GM12878 (cell line): Measurements from ENCODE around the gene SLC17A2. TPM values are rescaled to one million over a fixed set of nuclear protein-coding genes. Genes with fewer than 3 reads are reported as not detected.

Experiments
- BRCA1 ChIP-seq: IDR thresholded peaks from 2 replicates; pipeline ENCODE4 v1.6.1; 2011; ENCODE audit warnings: low read depth, low read length, improper control_type of control experiment
- CREB1 ChIP-seq: IDR thresholded peaks from 2 replicates; pipeline ENCODE4 v1.6.1; 2012; ENCODE audit warnings: low read depth, mild to moderate bottlenecking, inconsistent platforms
- EED ChIP-seq: sonication (generic); IDR thresholded peaks from 2 replicates; pipeline ENCODE4 v1.6.1; 2016; ENCODE audit warnings: antibody characterized with exemption, low read depth
- FOXM1 ChIP-seq: IDR thresholded peaks from 2 replicates; pipeline ENCODE4 v1.6.1; 2012; ENCODE audit warnings: low read depth, mild to moderate bottlenecking, inconsistent platforms, low read length, moderate library complexity
- MYB ChIP-seq: fragments of 150-350 bp; IDR thresholded peaks from 2 replicates; pipeline ENCODE4 v1.6.1; 2014; ENCODE audit warnings: mild to moderate bottlenecking, low read depth, low read length, borderline replicate concordance
- NFYB ChIP-seq: IDR thresholded peaks from 2 replicates; pipeline ENCODE4 v1.6.1; 2011; ENCODE audit warnings: low read depth, mild to moderate bottlenecking, low read length, improper control_type of control experiment, moderate library complexity; ENCODE audit not compliant: insufficient read depth
- PML ChIP-seq: IDR thresholded peaks from 2 replicates; pipeline ENCODE4 v1.6.1; 2012; ENCODE audit warnings: low read length, inconsistent platforms
- POLR2AphosphoS5 ChIP-seq: IDR thresholded peaks from 2 replicates; pipeline ENCODE4 v1.6.1; 2011; ENCODE audit warnings: mild to moderate bottlenecking, low read length, inconsistent platforms
- RUNX3 ChIP-seq: IDR thresholded peaks from 2 replicates; pipeline ENCODE4 v1.6.1; 2012; ENCODE audit warnings: low read length, inconsistent platforms
- SMAD5 ChIP-seq: IDR thresholded peaks from 2 replicates; pipeline ENCODE4 v1.6.1; 2016; ENCODE audit warnings: antibody characterized with exemption, low read depth
- STAT1 ChIP-seq: fragments of 450-650 bp; conservative IDR thresholded peaks from 2 replicates; pipeline ENCODE4 v1.6.1; 2014; ENCODE audit warnings: antibody characterized with exemption, mild to moderate bottlenecking
- TAF1 ChIP-seq: IDR thresholded peaks from 2 replicates; pipeline ENCODE4 v1.6.1; 2011; ENCODE audit warnings: mild to moderate bottlenecking, low read depth, low read length, borderline replicate concordance
- ZNF207 ChIP-seq: fragments of 450-650 bp; IDR thresholded peaks from 2 replicates; pipeline ENCODE4 v1.6.1; 2014; ENCODE audit warnings: antibody characterized with exemption, mild to moderate bottlenecking, borderline replicate concordance
- polyA plus RNA-seq, 11 experiments: library from polyadenylated mRNA; depleted of rRNA in 4 of 11; unstranded in 6 of 11; stranded (reverse) in 5 of 11; fragments of >200 nt; fragmentation: Nextera tagmentation in 4 of 11; fragmentation: Illumina TruSeq in 1 of 11; extraction: Ambion mirVana in 4 of 11; extraction: Trizol in 1 of 11; gene quantifications; 1 replicate in 1 of 11; 2 replicates in 10 of 11; pipeline versions ENCODE4 v1.2.1 to v1.2.3, GENCODE V29; 2011 to 2016; ENCODE audit warnings: inconsistent platforms in 2 of 11, missing spikeins in 2 of 11, low read depth in 1 of 11
- total RNA-seq, 4 experiments: library from RNA; depleted of rRNA in 3 of 4; stranded (reverse); fragments of >200 nt in 3 of 4; fragmentation: Illumina TruSeq in 1 of 4; extraction: Trizol in 1 of 4; gene quantifications; 2 replicates each; pipeline versions ENCODE4 v1.2.1 to v1.2.3, GENCODE V29; 2013 to 2021
- TF ChIP-seq, protein P1 (sequence below): fragments of 450-650 bp; IDR thresholded peaks from 2 replicates; pipeline ENCODE4 v1.6.1; 2017; ENCODE audit warnings: mild to moderate bottlenecking
- TF ChIP-seq, protein P2 (sequence below): fragments of 450-650 bp; formaldehyde crosslinking; IDR thresholded peaks from 2 replicates; pipeline ENCODE4 v1.5.0; 2022; ENCODE audit warnings: mild to moderate bottlenecking, missing genetic modification characterization
- TF ChIP-seq, protein P3 (sequence below): fragments of 450-650 bp; formaldehyde crosslinking; IDR thresholded peaks from 2 replicates; pipeline ENCODE4 v1.4.0; 2022; ENCODE audit warnings: mild to moderate bottlenecking, moderate library complexity
- TF ChIP-seq, protein P4 (sequence below): IDR thresholded peaks from 2 replicates; pipeline ENCODE4 v1.6.1; 2011; ENCODE audit warnings: borderline replicate concordance, low read depth, mild to moderate bottlenecking, moderate library complexity, low read length; ENCODE audit not compliant: insufficient read depth, poor library complexity, severe bottlenecking

The SLC17A2 gene
- total and polyA plus RNA-seq, 10 of the 15 experiments (the other 5 are each of a cell fraction or from before 2014, with no cell fraction given) = not detected

DNA sequence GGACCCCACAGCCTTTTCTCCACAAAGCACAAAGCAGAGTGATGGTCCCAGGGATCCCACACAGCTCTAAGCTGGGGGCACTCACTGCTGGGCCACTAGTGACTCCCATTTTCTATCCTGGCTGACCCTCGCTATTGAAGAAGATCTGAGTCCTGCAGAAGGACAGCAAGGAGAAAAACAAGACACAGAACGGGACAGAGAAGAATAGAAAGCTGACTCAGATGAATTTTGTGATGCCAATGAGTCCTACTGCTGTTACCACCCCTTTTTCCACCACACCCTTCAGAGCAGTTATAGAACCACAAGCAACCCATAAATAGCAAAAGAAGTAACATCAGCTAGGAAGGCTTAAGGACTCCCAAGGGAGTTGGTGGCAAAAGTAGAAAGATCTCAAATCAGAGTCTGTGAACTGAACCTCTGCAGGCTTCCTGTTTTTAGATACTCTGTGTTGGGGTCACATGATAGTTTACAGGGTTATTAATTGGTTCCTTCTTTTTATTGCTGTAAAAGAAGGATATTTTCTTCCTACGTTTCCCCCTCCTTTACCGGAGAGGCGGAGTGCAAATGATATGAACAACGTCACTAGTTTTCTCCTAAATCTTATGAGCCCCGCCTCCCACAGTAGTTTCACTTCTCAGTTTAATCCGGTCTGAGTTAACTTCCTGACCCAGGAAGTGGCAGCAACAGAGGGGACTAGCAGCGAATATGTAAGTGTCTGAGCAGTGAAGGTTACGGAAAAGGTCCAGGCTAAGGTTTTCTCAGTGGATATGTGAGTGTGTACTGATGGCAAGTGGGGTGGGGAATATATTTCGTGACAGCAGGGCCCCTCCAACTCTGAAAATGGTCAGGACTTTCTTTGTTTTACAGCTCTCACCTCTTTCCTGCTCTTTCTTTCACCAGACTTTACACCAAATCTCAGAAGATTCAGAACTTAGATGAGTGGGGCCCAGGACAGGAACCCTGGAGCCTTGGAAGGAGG, 31.9 kb upstream of the SLC17A2 start, which contains the start of gene TRIM38 (continued):
- TF ChIP-seq, protein P1, sequence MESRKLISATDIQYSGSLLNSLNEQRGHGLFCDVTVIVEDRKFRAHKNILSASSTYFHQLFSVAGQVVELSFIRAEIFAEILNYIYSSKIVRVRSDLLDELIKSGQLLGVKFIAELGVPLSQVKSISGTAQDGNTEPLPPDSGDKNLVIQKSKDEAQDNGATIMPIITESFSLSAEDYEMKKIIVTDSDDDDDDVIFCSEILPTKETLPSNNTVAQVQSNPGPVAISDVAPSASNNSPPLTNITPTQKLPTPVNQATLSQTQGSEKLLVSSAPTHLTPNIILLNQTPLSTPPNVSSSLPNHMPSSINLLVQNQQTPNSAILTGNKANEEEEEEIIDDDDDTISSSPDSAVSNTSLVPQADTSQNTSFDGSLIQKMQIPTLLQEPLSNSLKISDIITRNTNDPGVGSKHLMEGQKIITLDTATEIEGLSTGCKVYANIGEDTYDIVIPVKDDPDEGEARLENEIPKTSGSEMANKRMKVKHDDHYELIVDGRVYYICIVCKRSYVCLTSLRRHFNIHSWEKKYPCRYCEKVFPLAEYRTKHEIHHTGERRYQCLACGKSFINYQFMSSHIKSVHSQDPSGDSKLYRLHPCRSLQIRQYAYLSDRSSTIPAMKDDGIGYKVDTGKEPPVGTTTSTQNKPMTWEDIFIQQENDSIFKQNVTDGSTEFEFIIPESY = no peak
- TF ChIP-seq STAT1 = no peak
- peak; percentile 59; the same call in 1 of the 2 replicates for TF ChIP-seq FOXM1
- peak; percentile 93 for TF ChIP-seq PML
- TF ChIP-seq BRCA1 = no peak
- TF ChIP-seq CREB1 = peak; percentile 66
- TF ChIP-seq, protein P2, sequence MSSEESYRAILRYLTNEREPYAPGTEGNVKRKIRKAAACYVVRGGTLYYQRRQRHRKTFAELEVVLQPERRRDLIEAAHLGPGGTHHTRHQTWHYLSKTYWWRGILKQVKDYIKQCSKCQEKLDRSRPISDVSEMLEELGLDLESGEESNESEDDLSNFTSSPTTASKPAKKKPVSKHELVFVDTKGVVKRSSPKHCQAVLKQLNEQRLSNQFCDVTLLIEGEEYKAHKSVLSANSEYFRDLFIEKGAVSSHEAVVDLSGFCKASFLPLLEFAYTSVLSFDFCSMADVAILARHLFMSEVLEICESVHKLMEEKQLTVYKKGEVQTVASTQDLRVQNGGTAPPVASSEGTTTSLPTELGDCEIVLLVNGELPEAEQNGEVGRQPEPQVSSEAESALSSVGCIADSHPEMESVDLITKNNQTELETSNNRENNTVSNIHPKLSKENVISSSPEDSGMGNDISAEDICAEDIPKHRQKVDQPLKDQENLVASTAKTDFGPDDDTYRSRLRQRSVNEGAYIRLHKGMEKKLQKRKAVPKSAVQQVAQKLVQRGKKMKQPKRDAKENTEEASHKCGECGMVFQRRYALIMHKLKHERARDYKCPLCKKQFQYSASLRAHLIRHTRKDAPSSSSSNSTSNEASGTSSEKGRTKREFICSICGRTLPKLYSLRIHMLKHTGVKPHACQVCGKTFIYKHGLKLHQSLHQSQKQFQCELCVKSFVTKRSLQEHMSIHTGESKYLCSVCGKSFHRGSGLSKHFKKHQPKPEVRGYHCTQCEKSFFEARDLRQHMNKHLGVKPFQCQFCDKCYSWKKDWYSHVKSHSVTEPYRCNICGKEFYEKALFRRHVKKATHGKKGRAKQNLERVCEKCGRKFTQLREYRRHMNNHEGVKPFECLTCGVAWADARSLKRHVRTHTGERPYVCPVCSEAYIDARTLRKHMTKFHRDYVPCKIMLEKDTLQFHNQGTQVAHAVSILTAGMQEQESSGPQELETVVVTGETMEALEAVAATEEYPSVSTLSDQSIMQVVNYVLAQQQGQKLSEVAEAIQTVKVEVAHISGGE (CRISPR knock-in tag) = no peak
- peak; percentile 99 for TF ChIP-seq POLR2AphosphoS5
- TF ChIP-seq RUNX3 = peak; percentile 86
- TF ChIP-seq ZNF207 = peak; percentile 72; the same call in 1 of the 2 replicates
- no peak for TF ChIP-seq MYB
- TF ChIP-seq EED = peak; percentile 62; the same call in 1 of the 2 replicates
- TF ChIP-seq, protein P3, sequence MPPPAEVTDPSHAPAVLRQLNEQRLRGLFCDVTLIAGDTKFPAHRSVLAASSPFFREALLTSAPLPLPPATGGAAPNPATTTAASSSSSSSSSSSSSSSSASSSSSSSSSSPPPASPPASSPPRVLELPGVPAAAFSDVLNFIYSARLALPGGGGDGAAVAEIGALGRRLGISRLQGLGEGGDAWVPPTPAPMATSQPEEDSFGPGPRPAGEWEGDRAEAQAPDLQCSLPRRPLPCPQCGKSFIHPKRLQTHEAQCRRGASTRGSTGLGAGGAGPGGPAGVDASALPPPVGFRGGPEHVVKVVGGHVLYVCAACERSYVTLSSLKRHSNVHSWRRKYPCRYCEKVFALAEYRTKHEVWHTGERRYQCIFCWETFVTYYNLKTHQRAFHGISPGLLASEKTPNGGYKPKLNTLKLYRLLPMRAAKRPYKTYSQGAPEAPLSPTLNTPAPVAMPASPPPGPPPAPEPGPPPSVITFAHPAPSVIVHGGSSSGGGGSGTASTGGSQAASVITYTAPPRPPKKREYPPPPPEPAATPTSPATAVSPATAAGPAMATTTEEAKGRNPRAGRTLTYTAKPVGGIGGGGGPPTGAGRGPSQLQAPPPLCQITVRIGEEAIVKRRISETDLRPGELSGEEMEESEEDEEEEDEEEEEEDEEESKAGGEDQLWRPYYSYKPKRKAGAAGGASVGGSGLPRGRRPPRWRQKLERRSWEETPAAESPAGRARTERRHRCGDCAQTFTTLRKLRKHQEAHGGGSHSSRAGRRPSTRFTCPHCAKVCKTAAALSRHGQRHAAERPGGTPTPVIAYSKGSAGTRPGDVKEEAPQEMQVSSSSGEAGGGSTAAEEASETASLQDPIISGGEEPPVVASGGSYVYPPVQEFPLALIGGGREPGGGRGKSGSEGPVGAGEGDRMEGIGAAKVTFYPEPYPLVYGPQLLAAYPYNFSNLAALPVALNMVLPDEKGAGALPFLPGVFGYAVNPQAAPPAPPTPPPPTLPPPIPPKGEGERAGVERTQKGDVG (CRISPR knock-in tag) = no peak
- TF ChIP-seq SMAD5 = peak; percentile 92
- peak; percentile 95 for TF ChIP-seq TAF1
- TF ChIP-seq, protein P4, sequence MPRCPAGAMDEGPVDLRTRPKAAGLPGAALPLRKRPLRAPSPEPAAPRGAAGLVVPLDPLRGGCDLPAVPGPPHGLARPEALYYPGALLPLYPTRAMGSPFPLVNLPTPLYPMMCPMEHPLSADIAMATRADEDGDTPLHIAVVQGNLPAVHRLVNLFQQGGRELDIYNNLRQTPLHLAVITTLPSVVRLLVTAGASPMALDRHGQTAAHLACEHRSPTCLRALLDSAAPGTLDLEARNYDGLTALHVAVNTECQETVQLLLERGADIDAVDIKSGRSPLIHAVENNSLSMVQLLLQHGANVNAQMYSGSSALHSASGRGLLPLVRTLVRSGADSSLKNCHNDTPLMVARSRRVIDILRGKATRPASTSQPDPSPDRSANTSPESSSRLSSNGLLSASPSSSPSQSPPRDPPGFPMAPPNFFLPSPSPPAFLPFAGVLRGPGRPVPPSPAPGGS = no peak
- TF ChIP-seq NFYB = peak; percentile 45; the same call in 1 of the 2 replicates
